ENCODE measurements around the gene PRKRA. TPM values are rescaled to one million over a fixed set of nuclear protein-coding genes. Genes with fewer than 3 reads are reported as not detected.
"Not testable (repeated sequence)": the region's sequence is repeated elsewhere in the genome, so short reads cannot be mapped to it uniquely, and the experiment has no call there.

Gene PRKRA
- polyA plus RNA-seq, 1 of the 3 experiments (the other 2 are of a cell fraction), result 44.3 TPM

DNA sequence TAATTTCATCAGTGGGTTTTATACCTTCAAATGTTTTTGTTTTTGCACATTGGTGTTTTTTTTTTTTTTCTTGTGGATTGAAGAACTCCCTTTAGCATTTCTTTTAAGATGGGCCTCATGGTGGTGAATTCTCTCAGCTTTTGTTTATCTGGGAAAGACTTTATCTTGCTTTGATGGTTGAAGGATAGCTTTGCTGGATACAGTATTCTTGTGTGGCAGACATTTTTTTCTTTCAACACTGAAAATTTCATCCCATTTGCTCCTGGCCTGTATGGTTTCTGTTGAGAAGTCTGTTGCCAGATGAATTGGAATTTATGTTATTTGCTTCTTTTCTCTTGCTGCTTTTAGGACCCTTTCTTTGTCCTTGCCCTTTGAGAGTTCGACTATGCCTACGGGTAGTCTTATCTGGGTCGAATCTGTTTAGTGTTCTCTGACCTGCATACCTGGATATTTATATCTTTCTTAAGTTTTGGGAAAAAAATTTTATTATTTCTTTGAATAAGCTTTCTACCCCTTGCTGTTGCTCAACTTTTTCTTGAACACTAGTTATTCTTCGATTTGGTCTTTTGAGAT is 25.6 kb downstream of the PRKRA start:
- no peak overlapping the region for H3K27ac ChIP-seq (ENCODE audit: low read depth in 2 of 2, low read length in 1 of 2)
- H3K36me3 ChIP-seq (replicated peaks in 1 of 2; ENCODE audit: control insufficient read depth in 1 of 2, insufficient read depth in 2 of 2, low read length in 1 of 2), result peaks cover 21 to 26% of the 10 kb centered on the region in 2 experiments
- H3K9ac ChIP-seq, result no peak overlapping the region
- ChIA-PET POLR2A (no interaction called here), CTCF (interaction anchor here (0.6 to 3.0 kb wide), 2 partner anchors 11 to 178 kb away, joined by 5 to 12 read pairs; no protein-coding TSS in a partner anchor)
- no peak overlapping the region for H3K4me2 ChIP-seq
- no peak overlapping the region for H3K4me3 ChIP-seq (ENCODE audit: low read depth in 2 of 2, low read length in 1 of 2)
- no peaks in the 10 kb centered on the region for H4K20me1 ChIP-seq (ENCODE audit: insufficient read depth)
- H3K9me3 ChIP-seq, result no peaks in the 10 kb centered on the region
- DNase-seq, result no peak
- 93% methylated on average over 4 of the region's 4 CpGs for WGBS (ENCODE audit: low lambda C conversion rate)
- H3K79me2 ChIP-seq (ENCODE audit: insufficient read depth), result peaks cover 30% of the 10 kb centered on the region
- H3F3A ChIP-seq (replicated peaks; ENCODE audit: insufficient read depth), result peaks cover 3% of the 10 kb centered on the region
- no peak overlapping the region for H2AFZ ChIP-seq (ENCODE audit: low read depth)
- no peaks in the 10 kb centered on the region for H3K9me2 ChIP-seq
- H3K4me1 ChIP-seq (ENCODE audit: control insufficient read depth in 1 of 2, insufficient read depth in 2 of 2, low read depth in 1 of 2, low read length in 1 of 2), result no peaks in the 10 kb centered on the region
- TF ChIP-seq GATA2 (CRISPR knock-in tag; IDR thresholded peaks at IDR 0.05) (no peak), FOXM1 (IDR thresholded peaks at IDR 0.05; ENCODE audit: low read depth) (no peak), NFIC (IDR thresholded peaks at IDR 0.05; ENCODE audit: borderline replicate concordance) (no peak), RXRA (IDR thresholded peaks at IDR 0.05; ENCODE audit: borderline replicate concordance, low read depth) (no peak), ELF1 (IDR thresholded peaks at IDR 0.05) (no peak), TAF1 (IDR thresholded peaks at IDR 0.05; ENCODE audit: borderline replicate concordance, low read depth, low read length) (no peak), RAD21 (IDR thresholded peaks at IDR 0.05; ENCODE audit: low read length) (no peak), MXI1 (IDR thresholded peaks at IDR 0.05; ENCODE audit: low read depth, low read length) (no peak), RFX5 (IDR thresholded peaks at IDR 0.05; ENCODE audit: low read length) (no peak), TCF12 (IDR thresholded peaks at IDR 0.05) (no peak), EZH2phosphoT487 (IDR thresholded peaks at IDR 0.05; ENCODE audit: borderline replicate concordance, low read depth) (no peak), NRF1 (IDR thresholded peaks at IDR 0.05; ENCODE audit: low read depth, low read length) (no peak), POLR2AphosphoS5 (IDR thresholded peaks at IDR 0.05; ENCODE audit: low read depth, low read length) (no peak)
- TF ChIP-seq, protein P1, sequence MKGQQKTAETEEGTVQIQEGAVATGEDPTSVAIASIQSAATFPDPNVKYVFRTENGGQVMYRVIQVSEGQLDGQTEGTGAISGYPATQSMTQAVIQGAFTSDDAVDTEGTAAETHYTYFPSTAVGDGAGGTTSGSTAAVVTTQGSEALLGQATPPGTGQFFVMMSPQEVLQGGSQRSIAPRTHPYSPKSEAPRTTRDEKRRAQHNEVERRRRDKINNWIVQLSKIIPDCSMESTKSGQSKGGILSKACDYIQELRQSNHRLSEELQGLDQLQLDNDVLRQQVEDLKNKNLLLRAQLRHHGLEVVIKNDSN (IDR thresholded peaks at IDR 0.05; ENCODE audit: borderline replicate concordance, low read depth), result no peak
- TF ChIP-seq, protein P2, sequence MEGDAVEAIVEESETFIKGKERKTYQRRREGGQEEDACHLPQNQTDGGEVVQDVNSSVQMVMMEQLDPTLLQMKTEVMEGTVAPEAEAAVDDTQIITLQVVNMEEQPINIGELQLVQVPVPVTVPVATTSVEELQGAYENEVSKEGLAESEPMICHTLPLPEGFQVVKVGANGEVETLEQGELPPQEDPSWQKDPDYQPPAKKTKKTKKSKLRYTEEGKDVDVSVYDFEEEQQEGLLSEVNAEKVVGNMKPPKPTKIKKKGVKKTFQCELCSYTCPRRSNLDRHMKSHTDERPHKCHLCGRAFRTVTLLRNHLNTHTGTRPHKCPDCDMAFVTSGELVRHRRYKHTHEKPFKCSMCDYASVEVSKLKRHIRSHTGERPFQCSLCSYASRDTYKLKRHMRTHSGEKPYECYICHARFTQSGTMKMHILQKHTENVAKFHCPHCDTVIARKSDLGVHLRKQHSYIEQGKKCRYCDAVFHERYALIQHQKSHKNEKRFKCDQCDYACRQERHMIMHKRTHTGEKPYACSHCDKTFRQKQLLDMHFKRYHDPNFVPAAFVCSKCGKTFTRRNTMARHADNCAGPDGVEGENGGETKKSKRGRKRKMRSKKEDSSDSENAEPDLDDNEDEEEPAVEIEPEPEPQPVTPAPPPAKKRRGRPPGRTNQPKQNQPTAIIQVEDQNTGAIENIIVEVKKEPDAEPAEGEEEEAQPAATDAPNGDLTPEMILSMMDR (IDR thresholded peaks at IDR 0.05), result no peak
- TF ChIP-seq, protein P3, sequence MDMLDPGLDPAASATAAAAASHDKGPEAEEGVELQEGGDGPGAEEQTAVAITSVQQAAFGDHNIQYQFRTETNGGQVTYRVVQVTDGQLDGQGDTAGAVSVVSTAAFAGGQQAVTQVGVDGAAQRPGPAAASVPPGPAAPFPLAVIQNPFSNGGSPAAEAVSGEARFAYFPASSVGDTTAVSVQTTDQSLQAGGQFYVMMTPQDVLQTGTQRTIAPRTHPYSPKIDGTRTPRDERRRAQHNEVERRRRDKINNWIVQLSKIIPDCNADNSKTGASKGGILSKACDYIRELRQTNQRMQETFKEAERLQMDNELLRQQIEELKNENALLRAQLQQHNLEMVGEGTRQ (IDR thresholded peaks at IDR 0.05; ENCODE audit: borderline replicate concordance, low read depth, low read length), result no peak
- TF ChIP-seq, protein P4, sequence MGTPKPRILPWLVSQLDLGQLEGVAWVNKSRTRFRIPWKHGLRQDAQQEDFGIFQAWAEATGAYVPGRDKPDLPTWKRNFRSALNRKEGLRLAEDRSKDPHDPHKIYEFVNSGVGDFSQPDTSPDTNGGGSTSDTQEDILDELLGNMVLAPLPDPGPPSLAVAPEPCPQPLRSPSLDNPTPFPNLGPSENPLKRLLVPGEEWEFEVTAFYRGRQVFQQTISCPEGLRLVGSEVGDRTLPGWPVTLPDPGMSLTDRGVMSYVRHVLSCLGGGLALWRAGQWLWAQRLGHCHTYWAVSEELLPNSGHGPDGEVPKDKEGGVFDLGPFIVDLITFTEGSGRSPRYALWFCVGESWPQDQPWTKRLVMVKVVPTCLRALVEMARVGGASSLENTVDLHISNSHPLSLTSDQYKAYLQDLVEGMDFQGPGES (IDR thresholded peaks at IDR 0.05; ENCODE audit: low read depth, low read length), result no peak
- TF ChIP-seq, protein P5, sequence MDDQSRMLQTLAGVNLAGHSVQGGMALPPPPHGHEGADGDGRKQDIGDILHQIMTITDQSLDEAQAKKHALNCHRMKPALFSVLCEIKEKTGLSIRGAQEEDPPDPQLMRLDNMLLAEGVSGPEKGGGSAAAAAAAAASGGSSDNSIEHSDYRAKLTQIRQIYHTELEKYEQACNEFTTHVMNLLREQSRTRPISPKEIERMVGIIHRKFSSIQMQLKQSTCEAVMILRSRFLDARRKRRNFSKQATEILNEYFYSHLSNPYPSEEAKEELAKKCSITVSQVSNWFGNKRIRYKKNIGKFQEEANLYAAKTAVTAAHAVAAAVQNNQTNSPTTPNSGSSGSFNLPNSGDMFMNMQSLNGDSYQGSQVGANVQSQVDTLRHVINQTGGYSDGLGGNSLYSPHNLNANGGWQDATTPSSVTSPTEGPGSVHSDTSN (IDR thresholded peaks at IDR 0.05), result no peak
- no peaks in the 10 kb centered on the region for H3K27me3 ChIP-seq (ENCODE audit: insufficient read depth)

DNA sequence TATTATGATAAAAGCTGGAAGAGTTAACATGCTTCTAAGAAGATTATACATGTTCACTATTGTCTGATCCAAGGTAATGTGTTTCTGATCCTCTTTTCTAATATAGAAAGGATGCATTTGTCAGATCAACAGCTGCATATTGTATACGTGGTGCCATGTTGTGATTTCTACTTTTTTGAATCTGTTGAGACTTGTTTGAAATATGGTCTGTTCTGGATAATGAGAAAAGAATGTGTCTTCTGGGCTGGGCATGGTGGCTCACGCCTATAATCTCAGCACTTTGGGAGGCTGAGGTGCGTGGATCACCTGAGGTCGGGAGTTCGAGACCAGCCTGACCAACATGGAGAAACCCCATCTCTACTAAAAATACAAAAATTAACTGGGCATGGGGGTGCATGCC is 27.2 kb downstream of the PRKRA start:
- H3K9me2 ChIP-seq; H2AFZ ChIP-seq (ENCODE audit: low read depth); H3K9ac ChIP-seq; DNase-seq; H3K9me3 ChIP-seq; H3K4me1 ChIP-seq (ENCODE audit: control insufficient read depth in 1 of 2, insufficient read depth in 2 of 2, low read depth in 1 of 2, low read length in 1 of 2); H3F3A ChIP-seq (replicated peaks; ENCODE audit: insufficient read depth); H3K27me3 ChIP-seq (ENCODE audit: insufficient read depth); H3K4me3 ChIP-seq (ENCODE audit: low read depth in 2 of 2, low read length in 1 of 2); H4K20me1 ChIP-seq (ENCODE audit: insufficient read depth); H3K4me2 ChIP-seq; H3K27ac ChIP-seq (ENCODE audit: low read depth in 2 of 2, low read length in 1 of 2); POLR2A ChIA-PET: not testable (repeated sequence)
- H3K36me3 ChIP-seq (replicated peaks in 1 of 2; ENCODE audit: control insufficient read depth in 1 of 2, insufficient read depth in 2 of 2, low read length in 1 of 2), result peaks cover 10 to 21% of the 10 kb centered on the region in 2 experiments
- H3K79me2 ChIP-seq (ENCODE audit: insufficient read depth), result peaks cover 30% of the 10 kb centered on the region
- 97% methylated on average over 5 of the region's 5 CpGs for WGBS (ENCODE audit: low lambda C conversion rate)
- CTCF ChIA-PET, result interaction anchor here (1.2 to 2.2 kb wide), 2 partner anchors 9 to 292 kb away, joined by 4 to 10 read pairs; no protein-coding TSS in a partner anchor

All from SK-N-SH (cell line).